ENCODE data around the gene ITPKB.
"Not testable (repeated sequence)": the region's sequence is repeated elsewhere in the genome, so short reads cannot be mapped to it uniquely, and the experiment has no call there.

The ITPKB gene

DNA sequence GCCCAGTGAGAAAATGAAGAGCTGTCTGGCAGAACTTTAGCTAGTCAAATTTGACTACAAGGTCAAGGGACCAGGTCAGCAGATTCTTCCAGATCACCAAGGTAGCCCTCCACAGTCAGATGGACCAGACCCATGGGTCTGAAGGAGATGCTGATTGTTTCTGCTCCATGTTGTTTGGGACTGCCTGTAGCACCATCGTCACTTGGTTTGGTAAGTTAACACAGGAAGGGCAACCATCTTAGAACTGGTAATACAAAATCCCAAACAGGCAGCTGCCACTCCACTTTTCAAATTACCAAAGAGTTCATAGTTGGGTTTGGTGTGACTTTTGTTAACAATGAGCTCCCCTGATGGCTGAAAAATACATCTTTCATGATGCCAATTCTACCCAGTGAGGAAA, 9.0 kb downstream of the ITPKB start:
- no peak for DNase-seq

DNA sequence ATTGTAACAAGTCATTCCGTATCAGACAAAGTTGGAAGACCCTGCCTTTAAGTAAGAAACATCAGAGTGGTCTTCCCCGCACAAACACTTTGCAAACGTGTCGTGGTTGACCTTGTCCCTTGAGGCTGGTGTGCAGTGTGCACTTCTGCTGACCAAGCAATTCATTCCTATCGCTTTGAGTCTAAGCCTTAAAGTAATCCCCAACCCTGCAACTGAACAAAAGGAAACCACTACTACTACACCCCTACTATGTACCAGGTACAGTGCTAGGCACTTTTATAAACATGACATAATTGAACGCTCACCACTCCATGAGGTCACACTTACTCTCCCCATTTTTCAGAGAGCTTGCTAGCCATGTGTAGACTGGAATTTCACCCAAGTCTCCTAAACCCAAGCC, 10.6 kb downstream of the ITPKB start:
- DNase-seq = no peak

GRCh38 chr1:226725897-226726267, 13.2 kb downstream of the ITPKB start:
- DNase-seq = no peak

DNA sequence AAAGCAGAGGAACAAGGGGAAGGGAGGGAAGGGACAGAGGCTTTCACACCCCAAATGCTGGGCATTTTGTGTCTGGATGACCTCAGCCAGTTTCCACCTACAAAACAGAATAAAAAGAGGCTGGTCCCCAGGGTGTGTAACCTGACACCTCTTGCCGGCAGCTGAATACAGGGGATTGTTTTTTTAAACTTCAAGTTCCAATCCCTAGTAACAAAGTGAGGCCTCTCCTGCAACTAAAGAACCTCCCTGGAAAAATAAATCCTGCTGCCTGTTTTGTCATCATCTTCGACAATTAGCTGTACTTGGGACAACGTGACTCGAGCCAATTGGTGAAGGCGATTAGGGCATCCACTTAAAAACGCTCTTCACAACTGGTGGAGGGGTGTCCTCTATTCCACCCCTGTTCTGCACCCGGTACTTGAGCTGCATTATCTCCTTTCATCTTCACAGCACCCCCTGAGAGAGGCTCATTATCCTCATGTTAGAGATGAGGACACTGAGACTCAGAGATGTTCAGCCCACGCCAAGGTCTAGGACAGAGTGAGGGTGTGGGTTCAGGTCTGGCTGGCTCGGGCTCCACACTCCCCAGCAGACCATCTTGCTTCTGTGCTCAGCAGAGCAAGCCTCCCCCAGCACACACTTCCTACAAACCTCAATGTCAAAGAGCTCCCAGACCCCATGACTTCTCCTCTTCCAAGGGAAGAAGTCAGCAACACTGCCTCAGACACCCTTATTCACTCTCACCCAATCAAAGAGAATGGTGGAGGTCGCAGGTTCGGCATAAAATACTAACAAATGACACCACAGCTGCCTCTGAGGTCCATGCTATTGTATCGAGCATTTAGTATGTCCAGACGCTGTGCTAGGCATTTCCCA, 15.2 kb downstream of the ITPKB start:
- DNase-seq = no peak

- DNase-seq = no peak
Measured at GRCh38 chr1:226722901-226723656, 16.0 kb downstream of the ITPKB start.

DNA sequence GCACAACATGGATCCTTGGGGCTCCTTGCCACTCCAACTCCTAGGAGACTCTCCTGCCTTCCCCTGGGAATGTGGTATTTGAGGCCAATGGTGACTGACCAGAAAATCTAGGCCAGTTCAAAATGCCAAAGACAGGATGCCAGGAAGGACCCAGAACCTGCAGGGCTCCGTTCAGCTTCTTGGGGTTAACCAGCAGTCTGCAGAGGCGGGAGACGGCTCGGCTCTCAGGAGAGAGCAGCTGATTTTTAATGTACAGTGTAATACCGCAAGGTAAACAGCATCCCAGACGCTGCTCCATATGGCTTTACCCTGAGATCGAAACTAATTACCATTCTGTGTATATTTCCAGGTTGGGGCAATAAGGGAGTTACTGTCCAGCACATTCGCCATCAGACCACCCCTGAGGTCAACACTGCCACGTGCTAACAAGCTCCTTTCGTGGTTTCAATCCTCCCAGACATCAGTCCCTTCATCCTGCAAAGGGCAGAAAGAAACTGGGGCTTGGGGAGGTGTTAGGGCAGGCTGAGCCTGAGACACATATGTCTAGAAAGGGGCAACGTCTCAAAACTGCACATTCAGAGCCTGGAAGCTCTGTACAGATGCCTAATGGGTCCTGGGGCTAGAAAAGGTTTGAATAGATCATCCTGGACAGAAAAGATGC, 16.7 kb downstream of the ITPKB start:
- DNase-seq = no peak

- not testable (repeated sequence) for DNase-seq
Measured at GRCh38 chr1:226720574-226720973, 18.5 kb downstream of the ITPKB start.

DNA sequence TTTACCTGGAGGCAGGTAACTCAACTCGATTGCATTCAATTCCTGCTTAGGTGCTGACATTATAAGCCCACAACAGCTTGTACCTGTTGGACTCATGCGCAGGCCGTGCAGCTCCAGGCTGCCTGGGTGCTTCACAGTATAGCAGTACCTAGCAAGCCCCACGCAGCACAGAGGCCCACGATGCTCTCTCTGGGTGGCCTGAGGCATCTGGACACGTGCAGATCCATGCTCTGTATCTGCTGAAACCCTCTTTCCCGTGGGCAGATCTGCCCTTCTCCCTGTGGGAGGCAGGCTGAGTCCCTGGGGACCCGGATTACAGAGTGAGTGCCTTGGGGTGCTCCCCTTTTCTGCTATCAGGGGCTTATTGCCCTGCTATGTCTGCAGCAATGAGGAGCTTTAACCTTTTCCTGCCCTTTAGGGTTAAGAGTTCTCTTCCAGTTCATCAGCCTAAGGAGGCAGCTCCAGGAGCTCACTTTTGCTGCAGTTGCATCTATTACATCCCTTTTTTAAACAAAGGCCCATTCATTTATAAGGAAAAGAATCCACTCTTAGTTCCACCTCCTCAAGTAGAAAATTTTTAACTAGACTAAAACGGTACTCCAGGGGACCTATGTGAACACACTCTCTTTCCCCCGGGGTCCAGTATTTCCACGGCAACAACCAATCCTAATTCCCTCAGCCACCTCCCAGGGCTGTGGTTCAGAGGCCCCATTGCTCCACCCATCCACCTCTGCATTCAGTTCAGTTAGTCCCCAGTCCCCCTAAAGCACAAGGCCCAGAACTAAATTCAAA, 19.3 kb downstream of the ITPKB start:
- no peak for DNase-seq

DNA sequence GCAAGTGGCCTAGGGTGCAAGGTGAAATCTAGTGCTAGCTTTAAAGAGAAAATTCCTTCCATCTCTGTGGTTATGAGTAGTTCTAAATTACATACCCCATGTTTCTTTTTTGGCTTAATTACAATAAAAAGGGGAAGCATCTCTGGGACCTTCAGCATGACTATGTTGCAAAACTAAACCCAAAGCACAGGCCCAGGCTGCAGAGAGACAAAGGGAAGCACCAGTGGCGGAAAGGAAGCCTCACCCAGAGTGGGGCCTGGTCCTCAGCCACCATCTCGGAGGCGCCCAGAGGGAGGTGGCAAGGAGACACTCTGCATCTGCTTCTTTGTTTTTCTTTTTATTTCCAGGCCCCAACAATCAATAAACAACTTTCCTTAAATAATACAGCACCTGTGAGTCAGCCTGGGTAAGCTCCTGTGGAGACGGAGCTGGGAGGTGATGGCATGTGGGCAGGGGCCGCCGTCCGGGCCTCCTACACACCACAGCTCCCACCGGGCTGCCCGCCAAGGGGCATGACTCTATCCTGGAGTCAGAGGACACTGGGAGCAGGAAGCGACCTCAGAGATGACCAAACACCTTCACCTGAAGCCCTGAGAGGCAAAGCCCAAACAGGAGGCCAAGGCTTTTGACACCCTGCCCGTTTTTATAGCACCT, 21.7 kb downstream of the ITPKB start:
- peak in 1 of 4 experiments; percentile 29 for DNase-seq

DNA sequence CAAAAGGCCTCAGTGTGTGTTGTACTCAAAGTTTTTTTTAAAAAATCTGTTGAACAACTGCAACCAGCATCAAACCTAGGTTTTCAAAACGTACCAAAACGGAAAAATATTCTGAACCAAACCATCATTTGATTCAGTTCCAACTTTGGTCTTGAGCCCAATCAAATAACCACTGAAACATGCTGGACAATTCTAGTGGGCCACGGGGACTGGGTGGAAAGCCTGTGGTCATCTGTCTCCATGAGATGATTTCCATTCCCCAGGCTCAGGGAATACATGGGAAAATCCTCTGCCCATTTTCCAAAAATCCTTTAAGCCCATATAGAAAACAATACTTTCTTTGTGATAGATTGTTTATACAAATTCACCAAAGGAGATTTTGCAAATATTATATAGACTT, 22.5 kb downstream of the ITPKB start:
- no peak for DNase-seq

- DNase-seq = no peak
Measured at GRCh38 chr1:226714148-226714547, 24.9 kb downstream of the ITPKB start.

GRCh38 chr1:226712742-226713419, 26.2 kb downstream of the ITPKB start:
- no peak for DNase-seq

DNA sequence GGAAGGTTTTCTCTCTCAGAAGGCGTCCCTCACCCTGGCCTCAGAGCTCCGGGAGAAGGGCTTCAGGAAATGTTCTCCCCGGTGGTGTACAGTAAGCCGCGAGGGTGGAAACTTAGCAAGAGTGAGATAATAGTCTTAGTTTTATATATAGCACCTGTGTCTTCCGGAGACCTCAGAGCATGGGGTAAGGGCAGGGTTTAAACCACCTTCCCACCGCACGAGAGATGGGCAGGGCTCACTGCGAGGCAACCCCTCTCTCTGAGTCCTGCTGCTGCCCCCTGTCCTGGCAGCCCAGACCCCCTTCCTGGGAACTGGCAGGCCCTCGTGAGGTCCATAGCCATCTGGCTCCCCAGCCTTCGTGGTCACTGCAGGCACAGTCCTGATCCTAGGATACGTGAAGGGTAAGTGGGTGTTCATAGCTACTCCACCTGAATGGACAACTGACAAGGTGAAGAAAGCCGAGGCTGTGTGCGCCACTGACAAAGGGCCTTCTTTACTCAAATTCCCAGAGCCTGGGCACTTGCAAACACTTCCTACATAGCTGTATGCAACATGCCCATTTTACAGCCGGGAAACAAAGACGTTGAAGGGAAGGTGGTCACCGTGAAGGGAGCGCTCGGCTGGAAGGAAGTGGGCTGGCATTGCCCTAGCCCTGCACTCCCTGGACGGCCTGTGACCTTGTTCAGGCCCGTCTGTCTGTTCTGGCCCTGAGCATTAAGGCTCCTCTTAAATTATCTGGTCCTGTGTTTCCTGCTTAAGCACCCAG, 26.9 kb downstream of the ITPKB start:
- peak in 1 of 4 experiments; percentile 24 for DNase-seq

DNA sequence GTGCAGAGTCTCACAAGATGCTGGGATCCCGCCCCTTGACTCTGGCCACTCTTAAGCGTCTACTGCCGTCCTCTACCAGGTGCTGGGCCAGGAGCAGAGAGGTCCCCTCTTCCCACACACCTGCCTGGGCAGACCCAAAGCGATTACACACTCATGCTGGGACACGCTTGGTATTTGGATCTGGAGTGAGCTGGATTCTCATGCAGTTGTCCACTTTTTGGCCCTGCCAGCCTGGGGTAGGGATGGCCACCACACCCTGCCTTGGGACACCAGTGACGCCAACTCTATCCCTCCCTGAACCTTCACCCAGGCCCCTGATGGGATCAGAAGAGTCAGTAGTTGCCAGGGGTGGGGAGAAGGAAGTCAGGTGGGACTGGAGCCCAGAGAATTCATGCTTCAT, 28.6 kb downstream of the ITPKB start:
- DNase-seq = no peak

- no peak for DNase-seq
Measured at GRCh38 chr1:226709953-226710352, 29.1 kb downstream of the ITPKB start.

GRCh38 chr1:226708967-226709396, 30.1 kb downstream of the ITPKB start:
- peak in 1 of 4 experiments; percentile 30 for DNase-seq

- no peak for DNase-seq
Measured at GRCh38 chr1:226708342-226708780, 30.7 kb downstream of the ITPKB start.

DNA sequence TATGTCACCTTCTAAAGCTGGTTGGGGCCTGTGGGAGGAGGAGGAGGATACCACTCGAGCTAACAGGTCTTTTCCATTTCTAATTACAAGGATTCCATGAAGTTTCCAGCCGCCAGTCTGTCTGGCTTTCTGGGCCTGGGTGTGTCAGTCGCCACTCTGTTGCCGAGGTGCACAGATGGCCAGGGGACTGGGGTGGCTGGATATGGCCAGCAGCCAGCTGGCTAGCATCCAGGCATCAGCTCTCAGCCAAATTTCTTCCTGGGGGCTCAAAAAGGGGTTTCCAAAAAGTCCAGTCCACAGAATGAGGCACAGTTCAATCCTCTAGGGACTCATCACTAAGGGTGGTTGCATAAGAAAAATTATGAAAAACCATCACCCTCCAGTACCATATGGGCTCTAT, 32.4 kb downstream of the ITPKB start:
- DNase-seq = no peak

GRCh38 chr1:226704169-226704937, 34.7 kb downstream of the ITPKB start:
- DNase-seq = no peak
